Ishikawa (cell line): ENCODE results near the gene KRTAP20-2.
A peak's percentile ranks its signal among the peaks of the same experiment; 100 is the strongest.

Source experiments
- CEBPB ChIP-seq: IDR thresholded peaks from 2 replicates; pipeline ENCODE4 v1.6.1; 2012
- CREB1 ChIP-seq: IDR thresholded peaks from 2 replicates; pipeline ENCODE4 v1.6.1; 2012; ENCODE audit warnings: low read depth
- EGR1 ChIP-seq: IDR thresholded peaks from 2 replicates; pipeline ENCODE4 v1.6.1; 2012
- EP300 ChIP-seq: IDR thresholded peaks from 2 replicates; pipeline ENCODE4 v1.6.1; 2012; ENCODE audit warnings: borderline replicate concordance
- FOXM1 ChIP-seq: IDR thresholded peaks from 2 replicates; pipeline ENCODE4 v1.6.1; 2012; ENCODE audit warnings: low read depth, borderline replicate concordance
- MAX ChIP-seq: IDR thresholded peaks from 2 replicates; pipeline ENCODE4 v1.6.1; 2012
- NFIC ChIP-seq: IDR thresholded peaks from 2 replicates; pipeline ENCODE4 v1.6.1; 2012
- RAD21 ChIP-seq: IDR thresholded peaks from 2 replicates; pipeline ENCODE4 v1.6.1; 2012; ENCODE audit warnings: low read depth
- REST ChIP-seq: IDR thresholded peaks from 2 replicates; pipeline ENCODE4 v1.6.1; 2012; ENCODE audit warnings: low read depth, mild to moderate bottlenecking
- TAF1 ChIP-seq: IDR thresholded peaks from 2 replicates; pipeline ENCODE4 v1.6.1; 2012; ENCODE audit warnings: low read depth, mild to moderate bottlenecking
- TCF12 ChIP-seq: IDR thresholded peaks from 2 replicates; pipeline ENCODE4 v1.6.1; 2012; ENCODE audit warnings: low read depth
- TEAD4 ChIP-seq: IDR thresholded peaks from 2 replicates; pipeline ENCODE4 v1.6.1; 2012
- USF1 ChIP-seq: IDR thresholded peaks from 2 replicates; pipeline ENCODE4 v1.6.1; 2012
- YY1 ChIP-seq: IDR thresholded peaks from 2 replicates; pipeline ENCODE4 v1.6.1; 2012; ENCODE audit warnings: low read depth
- ZBTB7A ChIP-seq: IDR thresholded peaks from 2 replicates; pipeline ENCODE4 v1.6.1; 2012; ENCODE audit warnings: low read depth

Gene KRTAP20-2

GRCh38 chr21:30620522-30620921 is 14.5 kb upstream of the KRTAP20-2 start, which contains the start of gene KRTAP20-4:
TSS of gene KRTAP20-4 (plus strand) at chr21:30620627.
- no peak for TF ChIP-seq NFIC
- no peak for TF ChIP-seq TAF1
- TF ChIP-seq EP300, result no peak
- TF ChIP-seq USF1, result no peak
- TF ChIP-seq FOXM1, result no peak
- TF ChIP-seq YY1, result no peak
- TF ChIP-seq CREB1, result no peak
- TF ChIP-seq MAX, result no peak
- no peak for TF ChIP-seq TCF12
- no peak for TF ChIP-seq CEBPB
- TF ChIP-seq EGR1, result no peak
- TF ChIP-seq TEAD4, result no peak
- TF ChIP-seq ZBTB7A, result no peak
- no peak for TF ChIP-seq RAD21
- TF ChIP-seq REST, result no peak

GRCh38 chr21:30623362-30623761 is 11.6 kb upstream of the KRTAP20-2 start:
- no peak for TF ChIP-seq TAF1

- TF ChIP-seq MAX (no peak), YY1 (no peak), NFIC (no peak), TCF12 (no peak), REST (no peak), CREB1 (no peak), TEAD4 (no peak), CEBPB (no peak), EGR1 (no peak), TAF1 (no peak)
Observed at GRCh38 chr21:30625449-30626165, 9.4 kb upstream of the KRTAP20-2 start.

- 0 out of 2 replicates have a peak, but pooled peaks have one; percentile 21 for TF ChIP-seq REST
- TF ChIP-seq FOXM1, result no peak
Observed at GRCh38 chr21:30628109-30628508, 6.9 kb upstream of the KRTAP20-2 start.

GRCh38 chr21:30629200-30629599 is 5.8 kb upstream of the KRTAP20-2 start:
- no peak for TF ChIP-seq REST
- no peak for TF ChIP-seq TAF1
- no peak for TF ChIP-seq CREB1
- TF ChIP-seq EGR1, result no peak
- TF ChIP-seq EP300, result no peak
- TF ChIP-seq MAX, result no peak
- TF ChIP-seq CEBPB, result no peak
- TF ChIP-seq USF1, result no peak
- TF ChIP-seq RAD21, result no peak
- TF ChIP-seq ZBTB7A, result no peak
- no peak for TF ChIP-seq YY1
- TF ChIP-seq TCF12, result no peak
- no peak for TF ChIP-seq NFIC
- no peak for TF ChIP-seq TEAD4
- TF ChIP-seq FOXM1, result no peak
